Right lobe of liver (tissue), 4 donors: ENCODE results near the gene AGK.

Experiments
- POLR2A ChIP-seq: fragments of 450-650 bp; IDR thresholded peaks from one replicate; pipeline ENCODE4 v1.6.1; 2017; ENCODE audit warnings: antibody characterized with exemption, mild to moderate bottlenecking
- TF ChIP-seq, protein P1 (sequence below), 4 donors: fragments of 200-600 bp in 3 of 4; fragments of 450-650 bp in 1 of 4; IDR thresholded peaks; one replicate each; pipeline versions ENCODE4 v1.5.1 to v1.8.0; 2016 to 2022; ENCODE audit warnings: antibody characterized with exemption in 4 of 4, mild to moderate bottlenecking in 2 of 4
- donor health status: DM: no; HTN: no; CAD: no.
- donor health status: DM: no; HTN: no; CAD: no.
- donor health status: DM: no; HTN: yes; CAD: no.

GRCh38 chr7:141501451-141501850 is 49.8 kb upstream of the AGK start:
- TF ChIP-seq, protein P1, sequence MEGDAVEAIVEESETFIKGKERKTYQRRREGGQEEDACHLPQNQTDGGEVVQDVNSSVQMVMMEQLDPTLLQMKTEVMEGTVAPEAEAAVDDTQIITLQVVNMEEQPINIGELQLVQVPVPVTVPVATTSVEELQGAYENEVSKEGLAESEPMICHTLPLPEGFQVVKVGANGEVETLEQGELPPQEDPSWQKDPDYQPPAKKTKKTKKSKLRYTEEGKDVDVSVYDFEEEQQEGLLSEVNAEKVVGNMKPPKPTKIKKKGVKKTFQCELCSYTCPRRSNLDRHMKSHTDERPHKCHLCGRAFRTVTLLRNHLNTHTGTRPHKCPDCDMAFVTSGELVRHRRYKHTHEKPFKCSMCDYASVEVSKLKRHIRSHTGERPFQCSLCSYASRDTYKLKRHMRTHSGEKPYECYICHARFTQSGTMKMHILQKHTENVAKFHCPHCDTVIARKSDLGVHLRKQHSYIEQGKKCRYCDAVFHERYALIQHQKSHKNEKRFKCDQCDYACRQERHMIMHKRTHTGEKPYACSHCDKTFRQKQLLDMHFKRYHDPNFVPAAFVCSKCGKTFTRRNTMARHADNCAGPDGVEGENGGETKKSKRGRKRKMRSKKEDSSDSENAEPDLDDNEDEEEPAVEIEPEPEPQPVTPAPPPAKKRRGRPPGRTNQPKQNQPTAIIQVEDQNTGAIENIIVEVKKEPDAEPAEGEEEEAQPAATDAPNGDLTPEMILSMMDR (IDR thresholded peaks at IDR 0.05) = no peak
- TF ChIP-seq POLR2A = no peak
